Inferior parietal cortex (tissue), 1 donor: ENCODE results near the gene EVPLL.
A peak's percentile ranks its signal among the peaks of the same experiment; 100 is the strongest.
"Not testable (repeated sequence)": the region's sequence is repeated elsewhere in the genome, so short reads cannot be mapped to it uniquely, and the experiment has no call there.

ENCODE experiments used
- DNase-seq: peaks from one replicate; pipeline ENCODE4 v3.0.0-alpha.2; 2016; ENCODE audit errors: extremely low spot score

The EVPLL gene

DNA sequence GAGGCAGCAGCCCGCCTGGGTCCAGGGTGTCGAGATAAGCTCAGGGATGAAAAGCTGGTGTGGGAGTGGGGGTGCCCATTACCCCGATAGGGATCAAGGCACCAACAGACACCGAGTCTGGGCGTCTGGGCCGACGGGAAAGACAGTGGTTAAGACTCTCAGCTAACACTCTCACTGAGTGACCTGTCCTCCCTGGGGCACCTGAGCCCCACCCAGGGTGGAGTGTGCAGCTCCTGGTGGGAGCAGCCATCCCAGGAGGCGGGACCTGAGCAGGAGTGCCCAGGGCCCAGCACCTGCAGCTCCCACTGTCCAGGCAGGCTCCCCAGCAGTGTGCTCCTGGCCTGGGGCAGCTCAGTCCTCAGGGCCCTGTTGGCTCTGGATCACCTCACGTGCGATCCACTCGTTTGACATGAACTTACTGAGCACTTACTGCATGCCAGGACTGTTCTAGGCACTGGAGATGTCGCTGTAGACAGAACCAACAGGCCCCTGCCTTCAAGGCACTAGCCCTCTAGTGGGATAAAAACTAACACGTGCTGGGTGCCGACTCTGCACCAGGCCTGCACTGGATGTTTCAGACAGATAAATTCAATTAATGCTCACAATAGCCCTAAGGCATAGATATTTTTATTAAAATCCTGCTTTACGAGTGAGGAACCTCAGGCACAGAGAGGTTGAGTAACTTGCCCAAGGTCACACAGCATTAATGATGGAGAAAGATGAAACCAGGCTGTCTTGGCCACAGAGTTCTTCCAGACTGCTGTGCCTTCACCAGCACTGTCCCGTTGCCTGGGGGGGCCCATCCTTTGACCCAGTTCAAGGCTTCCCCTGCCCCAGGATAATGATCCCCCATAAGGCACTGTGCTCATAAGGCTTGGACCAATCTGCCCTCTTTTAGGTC lies 1.9 kb downstream of the EVPLL start:
- DNase-seq: no peak

DNA sequence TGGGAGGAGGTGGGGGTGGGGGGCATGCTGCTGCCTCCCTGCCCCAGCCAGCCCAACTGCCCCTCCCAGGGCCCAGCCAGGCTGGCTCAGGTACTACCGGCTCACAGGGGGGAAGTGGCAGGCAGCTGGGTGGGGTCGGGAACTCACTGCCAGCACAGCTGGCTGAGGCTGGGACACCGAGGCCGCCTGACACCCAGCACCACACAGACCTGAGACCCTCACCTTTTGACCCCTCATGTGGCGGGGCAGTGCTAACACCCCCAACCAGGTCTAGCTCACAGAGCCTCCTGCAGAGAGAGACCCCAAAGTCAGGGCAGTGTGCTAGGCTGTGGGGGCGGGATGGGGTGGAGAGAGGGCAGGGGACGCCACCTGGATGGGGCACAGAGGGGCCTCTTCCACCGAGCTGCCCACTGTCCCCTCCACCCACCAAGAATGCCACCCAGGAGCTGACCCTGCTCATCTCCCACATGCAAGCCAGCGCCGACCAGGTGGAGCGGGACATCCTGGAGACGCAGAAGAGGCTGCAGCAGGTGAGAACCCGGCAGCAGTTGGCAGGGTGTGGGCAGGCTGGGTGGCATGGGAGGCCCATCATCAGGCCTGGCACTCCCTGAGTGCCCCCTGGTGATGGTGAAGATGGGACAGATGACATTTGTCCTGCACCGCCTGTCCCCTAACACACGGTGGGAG lies 3.0 kb downstream of the EVPLL start:
- DNase-seq: no peak

DNA sequence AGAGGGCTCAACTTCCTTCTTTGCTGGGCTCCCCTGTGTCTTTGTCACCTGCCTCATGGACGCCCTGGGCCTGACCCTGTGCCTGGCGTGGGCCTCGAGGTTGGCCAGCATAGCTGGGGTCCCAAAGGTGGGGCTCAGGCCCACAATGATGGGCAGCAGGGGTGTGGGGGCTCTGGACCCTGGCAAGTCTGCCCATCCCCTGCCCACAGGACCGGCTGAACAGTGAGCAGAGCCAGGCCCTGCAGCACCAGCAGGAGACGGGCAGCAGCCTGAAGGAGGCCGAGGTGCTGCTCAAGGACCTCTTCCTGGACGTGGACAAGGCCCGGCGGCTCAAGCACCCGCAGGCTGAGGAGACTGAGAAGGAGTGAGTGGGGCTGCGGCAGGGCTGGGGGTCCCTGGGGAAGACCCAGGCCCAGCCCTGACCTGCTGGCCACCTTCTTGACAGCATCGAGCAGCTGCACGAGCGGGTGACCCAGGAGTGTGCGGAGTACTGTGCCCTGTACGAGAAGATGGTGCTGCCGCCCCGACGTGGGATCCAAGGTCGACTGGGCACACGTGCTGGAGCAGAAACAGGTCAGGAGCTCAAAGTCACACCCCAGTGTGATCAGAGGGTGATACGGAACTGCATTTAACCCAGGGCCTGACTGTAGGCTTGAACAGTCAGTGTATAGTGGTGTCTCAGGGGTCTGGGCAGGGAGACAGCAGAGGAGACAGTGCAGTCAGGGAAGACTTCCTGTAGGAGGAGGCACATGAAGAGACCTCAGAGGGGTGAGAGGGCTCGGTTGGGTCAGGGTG lies 3.8 kb downstream of the EVPLL start:
- no peak for DNase-seq

DNA sequence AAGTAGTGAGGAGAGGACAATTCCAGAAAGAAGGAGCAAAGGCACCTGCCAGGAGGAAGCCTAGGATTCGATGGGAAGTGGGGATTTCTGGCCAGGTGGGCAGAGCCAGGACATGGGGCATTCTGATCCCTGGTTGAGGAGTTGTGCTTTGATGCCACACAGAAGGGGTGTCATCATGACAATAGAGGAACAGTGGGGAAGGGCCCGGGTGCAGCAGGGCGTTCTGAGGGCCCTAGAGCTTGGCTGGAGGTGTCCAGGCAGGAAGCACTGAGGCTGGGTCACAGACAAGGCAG lies 4.3 kb downstream of the EVPLL start:
- DNase-seq: no peak

DNA sequence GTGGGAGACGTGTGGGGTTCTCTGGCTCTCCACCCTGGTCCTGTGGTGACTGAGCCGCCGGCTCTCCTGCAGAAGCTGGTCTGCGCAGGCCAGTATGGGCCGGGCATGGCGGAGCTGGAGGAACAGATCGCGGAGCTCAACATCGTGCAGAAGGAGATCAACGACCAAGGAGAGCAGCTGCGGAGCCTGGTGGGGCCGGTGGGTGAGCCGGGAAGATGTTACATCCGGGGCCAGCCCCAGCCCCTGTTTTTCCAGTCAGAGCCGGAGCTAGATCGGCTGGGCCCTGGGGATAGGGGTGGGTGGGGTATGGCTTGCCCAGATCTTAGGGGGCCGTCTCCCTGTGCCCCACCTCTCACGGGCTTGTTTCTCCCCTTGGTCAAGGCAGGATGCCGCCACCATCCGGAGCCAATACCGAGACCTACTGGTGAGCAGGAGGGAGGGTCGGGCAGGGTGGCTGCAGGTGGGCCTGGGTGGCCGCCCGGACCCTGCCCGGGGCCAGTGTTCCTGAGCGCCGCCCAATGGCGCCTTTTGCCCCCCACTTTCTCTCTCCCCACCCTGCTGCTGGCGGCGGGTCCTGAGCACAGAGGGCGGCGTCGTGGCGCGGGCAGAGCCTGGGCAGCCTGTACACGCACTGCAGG lies 5.0 kb downstream of the EVPLL start:
- DNase-seq: no peak

DNA sequence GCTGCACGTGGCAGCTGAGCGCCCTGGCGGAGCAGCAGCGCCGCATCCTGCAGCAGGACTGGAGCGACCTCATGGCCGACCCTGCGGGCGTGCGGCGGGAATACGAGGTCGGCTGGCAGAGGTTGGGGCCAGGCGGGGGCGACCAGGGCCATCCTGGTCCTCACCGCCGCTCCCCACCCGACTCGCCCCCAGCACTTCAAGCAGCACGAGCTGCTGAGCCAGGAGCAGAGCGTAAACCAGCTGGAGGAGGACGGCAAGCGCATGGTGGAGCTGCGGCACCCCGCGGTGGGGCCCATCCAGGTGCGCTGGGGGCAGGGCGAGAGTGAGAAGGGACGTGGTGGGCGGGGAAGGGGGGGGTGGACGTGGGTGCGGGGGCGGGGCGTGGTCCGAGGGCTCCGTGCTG lies 5.5 kb downstream of the EVPLL start:
- not testable (repeated sequence) for DNase-seq

DNA sequence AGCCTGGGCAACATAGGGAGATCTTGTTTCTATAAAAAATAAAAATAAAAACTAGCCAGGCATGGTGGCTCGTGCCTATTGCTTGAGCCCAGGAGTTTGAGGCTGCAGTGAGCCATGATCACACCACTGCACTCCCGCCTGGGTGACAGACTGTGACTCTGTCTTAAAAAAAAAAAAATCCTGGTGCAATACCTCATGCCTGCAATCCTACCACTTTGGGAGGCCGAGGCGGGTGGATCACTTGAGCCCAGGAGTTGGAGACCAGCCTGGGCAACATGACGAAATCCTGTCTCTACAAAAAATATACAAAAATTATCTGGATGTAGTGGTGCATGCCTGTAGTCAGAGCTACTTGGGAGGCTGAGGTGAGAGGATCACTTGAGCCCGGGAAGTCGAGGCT lies 6.7 kb downstream of the EVPLL start:
- DNase-seq: not testable (repeated sequence)

DNA sequence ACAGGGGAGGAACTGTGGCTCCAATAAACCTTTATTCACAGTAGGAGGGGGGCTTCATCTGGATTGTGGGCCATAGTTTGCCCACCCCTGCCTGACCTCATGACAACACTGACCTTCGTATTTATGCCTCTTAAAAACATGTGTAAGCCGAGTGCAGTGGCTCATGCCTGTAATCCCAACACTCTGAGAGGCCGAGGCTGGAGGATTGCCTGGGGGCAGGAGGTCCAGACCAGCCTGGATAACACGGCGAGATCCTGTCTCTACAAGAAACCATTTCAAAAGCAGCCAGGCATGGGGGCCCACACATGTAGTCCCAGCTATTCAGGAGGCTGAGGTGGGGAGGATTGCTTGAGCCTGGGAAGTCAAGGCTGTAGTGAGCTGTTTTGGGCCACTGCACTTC lies 10.0 kb downstream of the EVPLL start:
- DNase-seq: not testable (repeated sequence)

DNA sequence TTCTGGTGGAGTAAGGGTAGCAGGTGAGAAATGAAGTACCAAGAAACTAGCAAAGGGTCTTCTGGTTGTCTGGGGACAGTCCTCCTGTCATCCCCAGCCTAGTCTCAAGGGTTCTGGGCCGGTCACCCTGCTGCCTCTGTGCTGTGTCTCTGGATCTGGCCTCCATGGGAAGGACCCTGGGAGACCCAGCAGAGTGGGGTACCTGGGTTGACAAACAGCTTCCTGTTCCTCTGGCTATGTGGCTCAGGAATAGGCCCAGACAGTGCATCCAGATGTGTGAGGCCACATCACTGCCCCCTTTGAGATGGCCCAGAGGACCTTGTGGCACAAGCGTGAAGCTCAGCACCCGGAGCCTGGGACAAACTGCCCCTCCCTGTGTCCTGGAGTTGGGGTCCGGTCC lies 10.7 kb downstream of the EVPLL start:
- not testable (repeated sequence) for DNase-seq

DNA sequence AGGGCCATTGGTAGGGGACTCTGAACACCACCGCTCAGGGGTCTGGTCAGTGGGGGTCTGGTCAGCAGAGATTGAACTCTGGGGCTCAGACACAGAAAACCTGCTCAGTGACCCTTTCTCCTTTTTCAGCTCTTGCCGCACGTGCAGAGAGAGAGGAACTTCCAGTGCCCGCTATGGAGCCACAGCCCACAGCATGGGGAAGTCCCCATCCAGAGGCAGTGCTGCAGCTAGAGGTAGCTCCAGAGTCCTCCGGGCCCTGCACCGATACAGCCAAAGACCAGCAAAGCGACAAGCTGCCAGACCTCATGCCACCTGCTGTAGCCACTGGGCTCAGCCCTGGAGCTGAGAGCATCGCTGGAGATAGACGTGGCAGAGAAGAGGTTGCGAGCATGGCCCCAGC lies 11.2 kb downstream of the EVPLL start:
- DNase-seq: not testable (repeated sequence)

DNA sequence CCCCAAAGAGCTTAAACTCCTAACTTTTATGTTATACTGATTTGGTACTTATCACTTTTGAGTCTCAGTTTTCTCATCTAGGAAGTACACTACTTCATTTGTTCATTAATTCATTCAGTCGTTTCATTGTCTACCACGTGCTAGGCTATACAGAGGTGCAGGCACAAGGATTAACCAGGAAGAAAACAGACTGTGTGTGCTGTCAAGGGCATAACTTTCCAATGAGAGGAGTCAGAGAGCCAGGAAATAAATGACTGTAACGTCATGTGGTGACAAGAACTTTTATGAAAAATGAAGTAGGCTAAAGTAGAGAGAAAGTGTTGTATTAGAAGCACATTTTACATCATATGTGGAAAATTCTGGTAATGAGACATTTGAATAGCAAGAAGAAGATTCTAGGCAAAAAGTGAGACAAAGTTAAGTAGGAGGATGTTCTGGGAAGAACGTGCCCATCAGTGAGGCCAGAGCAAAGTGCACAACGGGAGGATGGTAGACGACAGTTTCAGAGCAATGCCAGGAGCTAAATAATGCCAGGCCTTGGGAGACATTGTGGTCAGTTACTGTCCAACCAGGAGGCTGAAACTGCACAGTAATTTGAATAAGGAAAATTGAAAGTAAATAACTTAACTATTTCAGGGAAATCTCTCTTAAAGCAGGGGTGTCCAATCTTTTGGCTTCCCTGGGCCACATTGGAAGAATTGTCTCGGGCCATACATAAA lies 24.5 kb downstream of the EVPLL start:
- DNase-seq: not testable (repeated sequence)

DNA sequence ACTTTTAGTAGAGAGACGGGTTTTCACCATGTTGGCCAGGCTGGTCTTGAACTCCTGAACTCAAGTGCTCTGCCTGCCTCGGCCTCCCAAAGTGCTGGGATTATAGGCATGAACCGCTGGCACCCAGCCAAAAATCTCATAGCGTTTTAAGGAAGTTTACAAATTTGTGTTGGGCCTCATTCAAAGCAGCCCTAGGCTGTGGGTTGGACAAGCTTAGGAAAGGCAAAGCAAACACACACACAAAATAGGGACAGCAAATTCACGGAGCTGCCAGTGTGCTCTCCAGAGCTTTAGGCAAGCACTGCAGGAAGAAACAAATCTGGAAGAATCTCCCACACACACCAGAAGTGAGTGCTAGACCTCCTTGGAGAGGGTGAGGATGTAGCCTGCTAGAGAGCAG lies 25.6 kb downstream of the EVPLL start:
- DNase-seq: not testable (repeated sequence)

DNA sequence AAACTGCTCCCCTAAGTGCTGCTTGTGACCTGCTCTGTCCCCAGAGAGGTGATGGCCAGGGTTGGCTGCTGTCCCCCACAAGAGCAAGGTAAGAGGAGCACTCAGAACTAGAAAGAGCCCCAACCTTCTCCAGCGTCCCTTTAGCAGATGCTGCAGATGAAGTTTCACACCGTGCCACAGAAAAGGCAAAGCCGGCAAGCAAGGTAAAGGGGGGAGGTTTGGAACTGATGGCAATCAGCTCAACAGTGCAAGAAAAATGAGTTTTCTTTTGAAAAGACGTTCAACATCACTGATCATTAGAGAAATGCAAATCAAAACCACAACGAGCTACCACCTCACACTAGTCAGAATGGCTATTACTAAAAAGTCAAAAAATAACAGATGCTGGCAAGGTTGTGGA lies 26.0 kb downstream of the EVPLL start:
- not testable (repeated sequence) for DNase-seq

DNA sequence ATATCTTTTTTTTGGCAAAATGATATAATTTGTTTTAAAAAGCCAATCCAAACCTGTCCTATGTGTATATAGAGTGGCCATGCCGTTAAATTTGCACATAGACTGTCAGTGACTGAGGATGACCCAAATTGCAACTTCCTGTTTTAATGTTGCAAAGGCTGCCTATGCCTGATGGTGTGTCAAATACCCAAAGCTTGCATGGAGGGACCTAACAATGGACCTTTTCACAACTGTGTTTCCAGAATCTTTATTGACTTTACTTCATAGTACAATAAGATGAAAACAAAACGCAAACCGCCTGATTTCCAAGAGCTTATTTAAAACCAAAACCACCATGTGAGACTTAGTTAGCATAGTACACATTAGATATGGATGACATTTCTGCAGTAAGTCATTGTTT lies 31.3 kb downstream of the EVPLL start:
- peak; percentile 27 for DNase-seq

DNA sequence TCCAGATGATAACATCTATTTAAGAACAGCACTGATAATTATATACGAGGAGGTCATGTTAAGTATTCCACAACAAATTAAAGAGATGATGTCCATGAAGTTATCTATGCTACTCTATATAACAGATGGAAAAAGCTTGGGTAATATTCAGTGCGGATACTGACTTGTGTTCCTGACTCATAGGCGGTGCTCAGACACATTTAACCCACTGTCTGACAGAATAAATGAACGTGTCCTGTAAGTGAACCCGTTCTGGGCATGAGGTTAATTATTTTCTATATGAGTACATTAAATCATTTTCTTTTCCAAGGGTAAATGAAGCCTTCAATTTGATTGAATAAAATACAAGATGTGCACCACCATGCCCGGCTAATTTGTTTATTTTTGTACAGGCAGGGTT lies 31.7 kb downstream of the EVPLL start:
- peak; percentile 7 for DNase-seq

DNA sequence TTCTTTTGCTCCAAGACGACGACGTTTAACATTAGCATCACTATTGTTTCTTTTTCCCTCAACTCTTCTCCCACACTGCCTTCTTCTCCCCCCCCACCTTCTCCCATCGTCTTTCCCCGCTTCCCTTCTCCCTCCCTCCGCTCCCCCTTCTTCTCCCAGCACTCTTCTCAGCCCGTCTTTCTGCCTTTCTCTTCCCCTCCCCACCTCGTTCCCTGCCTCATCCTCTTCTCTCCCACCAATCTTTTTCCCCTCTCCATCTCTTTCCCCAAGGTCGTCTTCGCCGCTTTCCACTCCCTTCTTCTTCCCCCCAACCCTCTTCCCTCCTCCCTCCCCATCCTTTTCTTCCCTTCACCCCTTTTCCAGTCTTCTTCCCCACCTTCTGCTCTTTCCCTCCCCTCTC lies 33.2 kb downstream of the EVPLL start:
- not testable (repeated sequence) for DNase-seq

DNA sequence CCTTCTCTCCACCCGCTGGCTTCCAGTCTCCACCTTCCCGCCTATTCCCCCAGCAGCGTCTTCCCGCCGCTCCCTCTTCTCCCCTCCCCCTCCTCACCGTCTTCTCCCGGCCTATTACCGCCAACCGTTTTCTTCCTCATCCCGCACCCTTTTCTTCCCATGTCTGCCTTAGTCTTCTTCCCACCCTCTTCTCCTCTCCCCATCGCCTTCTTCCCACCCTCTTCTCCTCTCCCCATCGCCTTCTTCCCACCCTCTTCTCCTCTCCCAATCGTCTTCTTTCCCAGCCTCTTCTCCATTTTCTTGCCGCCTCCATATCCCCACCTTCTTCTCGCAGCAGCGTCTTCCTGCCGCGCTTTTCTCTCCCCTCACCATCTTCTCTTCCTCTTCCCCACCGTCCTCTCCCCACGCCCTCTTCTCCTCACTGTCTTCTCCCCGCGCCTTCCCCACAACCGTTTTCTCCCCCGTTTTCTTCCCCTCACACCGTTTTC lies 33.8 kb downstream of the EVPLL start:
- not testable (repeated sequence) for DNase-seq

DNA sequence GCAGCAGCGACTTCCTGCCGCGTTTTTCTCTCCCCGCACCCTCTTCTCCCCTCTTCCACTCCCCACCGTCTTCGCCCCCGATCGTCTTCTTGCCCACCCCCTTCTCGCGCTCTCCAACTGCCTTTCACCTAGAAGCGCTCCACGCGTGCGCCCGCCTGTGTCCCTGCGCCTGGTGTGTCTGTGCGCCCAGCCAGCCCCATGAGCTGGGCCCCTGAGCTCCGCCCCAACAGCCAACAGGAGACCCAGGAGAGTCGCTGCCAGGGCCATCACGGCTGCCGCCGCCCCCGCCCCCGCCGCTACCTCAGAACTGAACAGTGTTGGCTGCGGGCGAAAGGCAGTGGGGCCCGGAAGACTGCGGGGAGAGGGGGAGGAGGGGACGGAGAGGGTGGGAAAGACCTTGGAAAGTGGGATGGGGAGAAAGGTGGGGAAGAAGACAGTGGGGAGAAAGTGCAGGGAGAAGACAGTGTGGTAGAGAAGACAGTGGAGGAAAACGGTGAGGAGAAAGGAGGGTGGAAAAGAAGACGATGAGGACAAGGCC lies 34.5 kb downstream of the EVPLL start:
- DNase-seq: not testable (repeated sequence)

DNA sequence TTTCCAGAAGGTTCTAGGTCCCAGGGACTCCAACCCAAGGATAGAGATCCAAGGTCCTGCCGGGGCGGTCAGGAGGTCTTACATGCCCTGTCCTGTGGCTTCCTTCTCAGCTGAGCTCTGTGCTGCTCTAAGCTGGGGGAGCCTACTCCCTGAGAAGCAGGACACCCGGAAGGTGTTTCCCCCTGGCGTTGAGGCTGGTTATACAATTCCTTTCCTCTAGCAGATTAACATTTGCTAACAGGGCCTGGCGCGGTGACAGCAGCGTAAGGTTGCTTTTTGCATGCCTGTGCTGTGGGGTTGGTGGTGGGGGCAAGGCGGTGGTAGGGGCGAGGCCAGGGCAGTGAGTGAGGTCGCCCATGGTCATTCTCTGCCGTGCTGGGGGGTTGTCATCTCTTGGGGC lies 43.9 kb downstream of the EVPLL start:
- DNase-seq: not testable (repeated sequence)

DNA sequence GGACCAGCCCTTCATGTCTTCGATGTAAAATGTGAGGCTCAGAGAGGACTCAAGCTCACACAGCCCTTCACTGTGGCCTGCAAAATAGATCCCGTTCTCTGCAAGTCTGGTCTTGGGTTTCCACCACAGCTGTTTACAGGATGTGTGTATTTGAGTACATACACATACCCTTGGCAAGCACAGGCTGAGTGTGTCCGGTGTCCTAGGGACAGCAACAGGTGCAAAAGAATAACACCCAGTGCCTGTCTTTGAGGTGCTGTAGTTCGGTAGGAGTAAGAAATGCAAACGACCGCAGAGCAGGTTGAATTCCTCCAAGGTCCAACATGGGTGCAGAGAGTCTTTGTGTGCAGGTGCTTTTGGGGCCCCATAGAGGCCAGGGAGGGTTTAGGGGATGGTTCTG lies 44.9 kb downstream of the EVPLL start:
- not testable (repeated sequence) for DNase-seq

DNA sequence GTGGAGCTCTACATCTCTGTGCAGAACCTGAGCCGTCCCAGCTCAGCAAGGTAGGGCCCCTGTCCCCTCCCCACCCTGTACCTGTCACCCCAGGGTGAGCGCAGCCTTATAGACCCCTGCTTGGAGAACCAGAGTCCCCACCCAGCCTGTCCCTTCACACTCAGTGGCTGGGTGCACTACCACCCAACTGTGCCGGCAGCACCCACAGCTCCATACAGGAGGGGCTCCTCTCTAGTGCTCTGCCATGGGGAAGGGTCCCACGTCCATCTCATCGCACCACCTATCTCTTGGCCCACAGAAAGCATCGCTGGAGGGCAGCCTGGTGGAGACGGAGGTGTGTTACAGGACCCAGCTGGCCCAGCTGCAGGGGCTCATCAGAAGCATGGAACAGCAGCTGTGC lies 45.4 kb downstream of the EVPLL start:
- DNase-seq: not testable (repeated sequence)
